ENCODE measurements around the gene RADIL.

- TF ChIP-seq, protein P1, sequence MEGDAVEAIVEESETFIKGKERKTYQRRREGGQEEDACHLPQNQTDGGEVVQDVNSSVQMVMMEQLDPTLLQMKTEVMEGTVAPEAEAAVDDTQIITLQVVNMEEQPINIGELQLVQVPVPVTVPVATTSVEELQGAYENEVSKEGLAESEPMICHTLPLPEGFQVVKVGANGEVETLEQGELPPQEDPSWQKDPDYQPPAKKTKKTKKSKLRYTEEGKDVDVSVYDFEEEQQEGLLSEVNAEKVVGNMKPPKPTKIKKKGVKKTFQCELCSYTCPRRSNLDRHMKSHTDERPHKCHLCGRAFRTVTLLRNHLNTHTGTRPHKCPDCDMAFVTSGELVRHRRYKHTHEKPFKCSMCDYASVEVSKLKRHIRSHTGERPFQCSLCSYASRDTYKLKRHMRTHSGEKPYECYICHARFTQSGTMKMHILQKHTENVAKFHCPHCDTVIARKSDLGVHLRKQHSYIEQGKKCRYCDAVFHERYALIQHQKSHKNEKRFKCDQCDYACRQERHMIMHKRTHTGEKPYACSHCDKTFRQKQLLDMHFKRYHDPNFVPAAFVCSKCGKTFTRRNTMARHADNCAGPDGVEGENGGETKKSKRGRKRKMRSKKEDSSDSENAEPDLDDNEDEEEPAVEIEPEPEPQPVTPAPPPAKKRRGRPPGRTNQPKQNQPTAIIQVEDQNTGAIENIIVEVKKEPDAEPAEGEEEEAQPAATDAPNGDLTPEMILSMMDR (IDR thresholded peaks at IDR 0.05) = no peak
- no peak for TF ChIP-seq POLR2A (IDR thresholded peaks at IDR 0.05)
Observed at GRCh38 chr7:4841836-4842235, 41.7 kb downstream of the RADIL start.

Measured in body of pancreas (tissue), 4 donors.